NOMO-1 treated with DMSO at 0.1 percent for 48 hours (cell line): ENCODE results near the gene NBL1.

Experiments
- DNase-seq: peaks from one replicate; lab custom pipeline; 2025; ENCODE audit not compliant: unreplicated experiment; lab: John Stamatoyannopoulos, UW

NBL1 gene

GRCh38 chr1:19645411-19646251 is 1.5 kb downstream of the NBL1 start:
- no peak for DNase-seq

GRCh38 chr1:19646377-19647319 is 2.5 kb downstream of the NBL1 start:
- DNase-seq, result no peak

- DNase-seq, result no peak
These were observed 3.5 kb downstream of the NBL1 start for GRCh38 chr1:19647643-19648042.

GRCh38 chr1:19648239-19648638 is 4.1 kb downstream of the NBL1 start:
- no peak for DNase-seq

GRCh38 chr1:19648689-19649088 is 4.6 kb downstream of the NBL1 start:
- DNase-seq, result no peak

- no peak for DNase-seq
These were observed 6.5 kb downstream of the NBL1 start for GRCh38 chr1:19650416-19651140.

GRCh38 chr1:19651141-19651737 is 7.1 kb downstream of the NBL1 start:
- peak; percentile 35 for DNase-seq

- DNase-seq, result no peak
These were observed 10.3 kb downstream of the NBL1 start for GRCh38 chr1:19654386-19654785.

- no peak for DNase-seq
These were observed 11.0 kb downstream of the NBL1 start for GRCh38 chr1:19654886-19655717.

GRCh38 chr1:19655718-19656080 is 11.6 kb downstream of the NBL1 start:
- no peak for DNase-seq

GRCh38 chr1:19656134-19656779 is 12.1 kb downstream of the NBL1 start:
- DNase-seq, result no peak

GRCh38 chr1:19656780-19657466 is 12.8 kb downstream of the NBL1 start:
- no peak for DNase-seq

GRCh38 chr1:19657511-19657910 is 13.4 kb downstream of the NBL1 start:
- no peak for DNase-seq

GRCh38 chr1:19658186-19658585 is 14.1 kb downstream of the NBL1 start:
- DNase-seq, result no peak

- peak; percentile 21 for DNase-seq
These were observed 17.7 kb downstream of the NBL1 start for GRCh38 chr1:19661721-19662228.

GRCh38 chr1:19662313-19662712 is 18.2 kb downstream of the NBL1 start:
- no peak for DNase-seq

- DNase-seq, result no peak
These were observed 20.5 kb downstream of the NBL1 start, which contains the start of gene HTR6 for GRCh38 chr1:19664453-19665185. Gene HTR6, plus strand, starts transcription at chr1:19664875. Its CDS starts 879 bp downstream, at chr1:19665754.

GRCh38 chr1:19665186-19665495 is 21.0 kb downstream of the NBL1 start:
- DNase-seq, result no peak
